ENCODE data around the gene GRHL1.
"Not testable (repeated sequence)": the region's sequence is repeated elsewhere in the genome, so short reads cannot be mapped to it uniquely, and the experiment has no call there.

GRCh38 chr2:10030798-10031197, 79.3 kb downstream of the GRHL1 start:
- not testable (repeated sequence) for TF ChIP-seq CTCF (conservative IDR thresholded peaks at IDR 0.05 in 1 of 2, IDR thresholded peaks at IDR 0.05 in 1 of 2; ENCODE audit: extremely low read depth in 1 of 2, insufficient read depth in 1 of 2, low read depth in 1 of 2, low read length in 2 of 2); EZH2 (IDR thresholded peaks at IDR 0.05; ENCODE audit: borderline replicate concordance, low read length)

Data from mammary epithelial cell (primary cell).